Central memory CD8-positive, alpha-beta T cell (primary cell): Measurements from ENCODE around the gene ZNF467.

Experiments
- ATAC-seq: fragments of 150-1000 bp; cut with Tn5 transposase; replicated peaks from 2 replicates; pipeline ENCODE4 v1.10.0; 2022; ENCODE audit warnings: mild to moderate bottlenecking, moderate FRiP score, moderate number of reproducible peaks; ENCODE audit not compliant: poor library complexity, severe bottlenecking; ENCODE audit errors: extremely low read depth
- DNase-seq, 2 donors: peaks; one replicate each; pipeline ENCODE4 v3.0.0; 2021; ENCODE audit warnings: low spot score in 2 of 2
- H3K27ac Mint-ChIP-seq: one replicate; pipeline ENCODE4 v1.8.0; 2022; ENCODE audit warnings: low read depth, mild to moderate bottlenecking, moderate library complexity, mixed read lengths
- H3K27me3 Mint-ChIP-seq: one replicate; pipeline ENCODE4 v1.8.0; 2022; ENCODE audit warnings: mixed read lengths
- H3K36me3 Mint-ChIP-seq: one replicate; pipeline ENCODE4 v1.8.0; 2022; ENCODE audit warnings: mild to moderate bottlenecking, moderate library complexity, mixed read lengths; ENCODE audit not compliant: insufficient read depth
- H3K4me1 Mint-ChIP-seq: one replicate; pipeline ENCODE4 v1.8.0; 2022; ENCODE audit warnings: mixed read lengths
- H3K4me3 Mint-ChIP-seq: one replicate; pipeline ENCODE4 v1.8.0; 2022; ENCODE audit warnings: mild to moderate bottlenecking, moderate library complexity, mixed read lengths
- H3K9me3 Mint-ChIP-seq: one replicate; pipeline ENCODE4 v1.8.0; 2022; ENCODE audit warnings: mixed read lengths

Gene ZNF467

DNA sequence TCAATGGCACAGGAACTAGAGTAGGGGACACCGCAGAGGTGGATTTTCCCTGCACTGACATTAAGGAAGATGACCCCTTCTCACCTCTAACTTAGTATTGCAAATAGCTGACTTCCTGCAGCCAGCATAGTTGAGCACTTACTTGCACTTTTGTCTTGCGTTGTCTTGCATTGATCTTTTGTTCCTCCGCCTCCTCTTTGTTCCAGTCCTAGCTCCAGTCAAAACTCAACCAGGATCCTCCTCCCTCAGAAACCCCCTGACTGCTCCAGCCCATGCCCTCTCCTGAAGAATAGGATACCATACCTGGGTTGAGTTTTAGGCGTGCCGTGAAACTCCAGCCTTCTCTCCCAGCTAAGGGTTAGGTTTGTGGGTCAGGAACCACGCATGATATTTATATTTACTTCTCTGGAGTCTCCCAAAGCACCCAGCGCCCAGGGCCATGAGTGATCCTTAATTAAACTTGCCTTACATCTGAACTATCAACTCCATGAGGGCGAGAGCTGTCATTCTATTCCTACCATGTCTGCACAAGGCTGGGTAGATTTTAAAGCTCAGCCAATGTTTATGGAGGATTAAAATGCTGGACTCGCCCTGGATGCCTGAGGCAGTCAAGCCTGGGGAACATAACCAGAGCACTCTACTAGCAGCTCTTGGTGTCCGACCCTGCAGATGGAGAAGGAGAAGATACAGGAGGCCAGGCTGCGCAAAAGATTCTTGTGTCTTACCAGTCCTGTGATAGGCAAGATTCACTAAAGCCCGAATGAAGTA is 14.1 kb downstream of the ZNF467 start:
- Mint-ChIP-seq H3K4me1 (no peaks in the 10 kb centered on the region), H3K27ac (no peak overlapping the region), H3K4me3 (no peak overlapping the region), H3K36me3 (peaks cover 3% of the 10 kb centered on the region), H3K9me3 (no peaks in the 10 kb centered on the region), H3K27me3 (peaks cover 15% of the 10 kb centered on the region)
- ATAC-seq, result no peak
- DNase-seq, result no peak

DNA sequence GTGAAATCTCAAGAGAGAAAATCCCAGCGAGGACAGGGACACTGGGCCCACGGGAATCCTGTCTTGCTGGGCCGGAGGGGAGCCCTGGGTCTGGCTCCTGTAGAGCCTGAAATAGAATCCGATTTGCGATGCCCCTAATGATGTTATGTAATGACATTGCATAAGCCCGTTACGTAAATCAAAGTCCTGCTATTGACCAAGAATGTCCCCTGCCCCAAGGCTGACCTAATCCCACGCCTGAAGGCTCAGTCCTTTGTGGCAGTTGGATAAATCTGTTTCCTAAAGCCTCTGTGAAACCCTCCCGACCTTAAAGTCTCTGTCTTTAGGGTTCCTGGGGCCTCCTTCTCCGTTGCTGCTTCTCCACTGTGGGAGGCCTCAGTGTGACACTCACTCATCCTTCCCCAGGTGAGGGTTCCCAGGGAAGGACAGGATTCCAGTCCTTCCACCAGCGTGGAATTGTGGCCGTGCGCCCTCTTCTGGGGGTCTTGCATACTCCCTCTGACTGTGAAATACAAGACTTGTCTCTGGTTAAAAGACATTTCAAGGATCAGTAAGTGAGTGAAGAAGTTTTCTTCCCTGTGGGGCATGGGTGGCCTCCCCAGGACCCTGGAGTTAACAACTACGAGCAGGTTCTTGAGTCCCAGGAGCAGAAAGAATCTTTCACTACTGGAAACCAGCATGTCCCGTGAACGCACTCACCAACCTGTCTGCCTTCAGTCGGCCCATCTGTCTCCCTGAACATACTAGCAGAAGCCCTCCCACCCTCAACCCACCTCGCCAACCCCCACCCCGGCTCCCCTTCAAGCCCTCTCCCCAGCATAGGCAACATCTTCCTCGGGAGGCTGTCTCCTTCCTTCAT is 19.8 kb downstream of the ZNF467 start:
- Mint-ChIP-seq H3K36me3 (no peaks in the 10 kb centered on the region), H3K4me1 (no peaks in the 10 kb centered on the region), H3K27ac (no peak overlapping the region), H3K4me3 (no peak overlapping the region), H3K9me3 (no peaks in the 10 kb centered on the region), H3K27me3 (no peaks in the 10 kb centered on the region)
- no peak for DNase-seq
- no peak for ATAC-seq

GRCh38 chr7:149752646-149753045 is 20.7 kb downstream of the ZNF467 start:
- no peak overlapping the region for H3K27ac Mint-ChIP-seq
- H3K36me3 Mint-ChIP-seq, result no peaks in the 10 kb centered on the region
- no peaks in the 10 kb centered on the region for H3K9me3 Mint-ChIP-seq
- ATAC-seq, result no peak
- H3K4me1 Mint-ChIP-seq, result no peaks in the 10 kb centered on the region
- H3K4me3 Mint-ChIP-seq, result no peak overlapping the region
- H3K27me3 Mint-ChIP-seq, result no peaks in the 10 kb centered on the region
- DNase-seq, result no peak

DNA sequence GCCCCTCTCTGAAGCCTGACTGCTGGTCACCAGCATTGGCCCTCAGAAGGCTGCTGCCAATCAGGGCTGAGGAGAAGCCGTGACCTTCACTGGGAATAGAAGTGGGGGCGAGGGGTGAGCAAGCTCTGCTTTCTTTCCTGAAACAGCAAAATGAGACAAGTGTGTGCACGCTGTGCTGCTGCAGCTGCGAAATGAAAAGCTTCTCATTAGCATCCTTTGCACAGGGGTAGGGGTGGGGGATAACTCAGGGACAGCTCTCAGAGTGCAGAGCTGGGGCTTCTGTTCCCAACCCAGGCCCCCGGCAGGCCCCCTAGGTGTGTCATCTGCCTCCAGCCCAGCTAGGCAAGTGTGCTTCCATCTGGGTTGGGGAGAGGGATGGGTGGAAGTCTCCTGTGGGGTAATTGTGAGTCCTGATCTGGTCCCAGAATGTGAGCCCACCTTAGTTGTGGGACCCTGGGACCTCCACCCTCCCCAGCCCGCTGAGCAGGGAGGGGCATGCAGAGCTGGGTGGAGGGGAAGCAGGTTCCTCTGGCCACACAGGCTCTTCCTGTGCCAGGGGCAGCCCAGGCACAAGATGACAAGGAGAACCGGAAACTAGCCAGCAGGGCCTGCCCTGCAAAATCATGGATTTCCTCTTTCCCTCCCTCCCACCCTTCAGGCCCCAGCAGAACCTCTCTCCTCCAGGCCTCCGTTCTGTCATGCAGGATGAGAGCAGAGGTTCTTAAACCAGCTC is 22.2 kb downstream of the ZNF467 start:
- Mint-ChIP-seq H3K9me3 (no peaks in the 10 kb centered on the region), H3K4me3 (no peak overlapping the region), H3K4me1 (no peaks in the 10 kb centered on the region), H3K36me3 (no peaks in the 10 kb centered on the region), H3K27me3 (no peaks in the 10 kb centered on the region), H3K27ac (no peak overlapping the region)
- ATAC-seq (no peak), DNase-seq (no peak)

GRCh38 chr7:149750122-149750845 is 23.1 kb downstream of the ZNF467 start:
- DNase-seq (no peak), ATAC-seq (no peak)
- Mint-ChIP-seq H3K9me3 (no peaks in the 10 kb centered on the region), H3K27me3 (no peaks in the 10 kb centered on the region), H3K36me3 (no peaks in the 10 kb centered on the region), H3K27ac (no peak overlapping the region), H3K4me1 (no peaks in the 10 kb centered on the region), H3K4me3 (no peak overlapping the region)

DNA sequence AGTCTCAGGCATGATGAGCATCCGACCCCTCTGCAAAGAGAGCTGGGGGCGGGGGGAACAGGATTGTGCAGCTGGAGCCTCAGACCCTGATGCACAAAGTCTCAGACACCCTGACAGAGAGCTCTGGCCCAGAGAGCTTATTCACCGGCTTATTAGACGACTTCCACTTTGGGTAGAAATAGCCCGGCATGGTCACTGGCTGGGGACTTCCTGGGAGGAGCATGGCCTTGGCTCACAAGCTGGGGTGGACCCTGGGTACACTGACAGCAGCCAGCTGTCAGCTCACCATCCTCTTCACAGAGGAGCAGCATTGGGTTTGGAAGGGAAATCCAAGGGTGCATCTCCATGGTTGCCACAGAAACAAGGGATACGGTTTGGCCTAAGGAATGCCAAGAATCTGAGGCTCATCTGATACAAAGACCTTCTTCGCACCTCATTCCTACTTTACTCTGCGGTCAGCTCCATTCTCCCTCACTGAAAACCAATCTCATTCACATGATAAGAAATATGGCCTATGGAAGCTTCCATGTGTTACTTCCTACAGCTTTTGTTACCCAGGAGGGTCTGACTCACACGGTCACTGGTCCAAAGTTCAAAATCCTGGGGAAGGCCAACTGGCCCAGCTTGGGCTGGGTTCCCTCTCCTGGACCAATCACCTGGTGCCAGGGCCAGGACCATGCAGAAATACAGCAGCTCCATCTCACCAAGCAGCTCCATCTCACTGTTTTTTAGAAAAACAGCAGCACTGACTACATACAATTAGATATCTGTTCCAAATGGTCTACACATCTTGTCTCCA is 25.1 kb downstream of the ZNF467 start:
- Mint-ChIP-seq H3K9me3 (no peaks in the 10 kb centered on the region), H3K4me1 (no peaks in the 10 kb centered on the region), H3K27me3 (no peaks in the 10 kb centered on the region), H3K36me3 (no peaks in the 10 kb centered on the region), H3K27ac (no peak overlapping the region), H3K4me3 (no peak overlapping the region)
- no peak for DNase-seq
- no peak for ATAC-seq

DNA sequence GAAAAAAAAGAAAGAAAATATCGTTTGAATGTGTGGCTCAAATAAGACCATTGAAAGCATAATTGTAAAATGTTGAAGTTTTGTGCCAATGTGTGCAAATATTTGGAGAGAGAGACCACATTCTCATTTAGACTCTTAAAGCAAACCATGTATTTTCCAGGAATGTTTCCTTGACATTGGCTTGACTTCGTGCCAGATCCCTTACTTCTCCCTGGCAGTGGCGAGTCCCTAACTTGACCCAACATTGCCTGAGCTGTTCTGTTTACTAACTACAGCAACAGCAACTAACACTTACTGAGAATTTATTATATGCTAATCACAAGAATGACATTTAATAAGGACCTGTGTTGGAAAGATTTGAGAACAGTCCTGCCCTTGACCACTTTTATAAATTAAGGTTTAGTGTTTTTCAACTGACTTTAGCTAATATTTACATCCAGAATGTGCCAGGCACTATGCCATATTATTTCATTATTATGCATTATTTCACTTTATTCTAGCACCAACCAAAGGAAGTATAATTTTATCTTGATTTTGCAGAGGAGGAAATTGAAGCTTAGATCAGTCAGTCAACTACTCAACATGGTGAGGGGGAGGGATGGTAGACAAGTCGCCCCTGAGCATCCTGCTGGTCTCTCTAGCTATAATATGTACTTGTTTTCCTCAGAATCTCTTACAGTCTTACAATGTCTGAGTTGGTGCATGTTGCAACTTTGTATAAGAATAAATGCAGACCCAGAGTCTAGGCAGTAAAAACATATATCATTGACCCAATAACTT is 29.7 kb downstream of the ZNF467 start:
- Mint-ChIP-seq H3K4me1 (peaks cover 10% of the 10 kb centered on the region), H3K9me3 (no peaks in the 10 kb centered on the region), H3K4me3 (no peak overlapping the region), H3K36me3 (no peaks in the 10 kb centered on the region), H3K27ac (no peak overlapping the region), H3K27me3 (peaks cover 30% of the 10 kb centered on the region)
- no peak for ATAC-seq
- no peak for DNase-seq

- peaks cover 10% of the 10 kb centered on the region for H3K4me1 Mint-ChIP-seq
- peak overlapping the region; percentile 50 for H3K4me3 Mint-ChIP-seq
- H3K27ac Mint-ChIP-seq, result no peak overlapping the region
- no peaks in the 10 kb centered on the region for H3K36me3 Mint-ChIP-seq
- peaks cover 42% of the 10 kb centered on the region for H3K27me3 Mint-ChIP-seq
- H3K9me3 Mint-ChIP-seq, result no peaks in the 10 kb centered on the region
- ATAC-seq (no peak), DNase-seq (peak; percentile 18 to 43)
Measured at GRCh38 chr7:149742075-149742701, 31.2 kb downstream of the ZNF467 start.

DNA sequence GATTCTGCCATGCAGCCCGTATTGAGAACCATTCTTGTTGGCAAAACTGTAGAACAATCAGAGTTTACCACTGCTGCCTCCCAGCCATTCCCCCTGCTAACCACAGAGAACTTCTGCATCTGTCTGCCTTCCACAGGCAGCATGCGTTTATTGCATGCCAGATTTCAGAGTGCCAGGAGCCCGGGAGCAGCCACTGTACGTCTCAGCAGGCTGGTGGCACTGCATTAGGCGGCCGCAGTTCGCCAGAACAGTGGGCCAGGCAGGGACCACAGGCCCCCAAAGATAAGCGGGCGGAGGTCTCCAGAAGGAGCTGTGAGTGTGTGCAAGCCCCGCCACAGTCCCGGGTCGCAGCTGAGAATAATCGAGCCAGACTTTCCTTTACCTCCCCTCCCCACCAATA is 31.8 kb downstream of the ZNF467 start:
- Mint-ChIP-seq H3K4me1 (peaks cover 10% of the 10 kb centered on the region), H3K27ac (no peak overlapping the region), H3K27me3 (peaks cover 48% of the 10 kb centered on the region), H3K4me3 (peak overlapping the region; percentile 50), H3K36me3 (no peaks in the 10 kb centered on the region), H3K9me3 (no peaks in the 10 kb centered on the region)
- ATAC-seq, result no peak
- DNase-seq, result no peak

- DNase-seq (no peak), ATAC-seq (no peak)
- peaks cover 1% of the 10 kb centered on the region for H3K4me1 Mint-ChIP-seq
- no peak overlapping the region for H3K27ac Mint-ChIP-seq
- H3K36me3 Mint-ChIP-seq, result peaks cover 3% of the 10 kb centered on the region
- no peaks in the 10 kb centered on the region for H3K9me3 Mint-ChIP-seq
- peaks cover 51% of the 10 kb centered on the region for H3K27me3 Mint-ChIP-seq
- no peak overlapping the region for H3K4me3 Mint-ChIP-seq
Measured at GRCh38 chr7:149736478-149737360, 36.7 kb downstream of the ZNF467 start.
